Chondrocyte (in vitro differentiated cells): ENCODE results near the gene TGM5. TPM values are rescaled to one million over a fixed set of nuclear protein-coding genes. Genes with fewer than 3 reads are reported as not detected.

ENCODE experiments used
- DNase-seq: peaks from one replicate; pipeline ENCODE4 v3.0.0; 2021; ENCODE audit warnings: mixed read lengths, low spot score
- H3K27ac Mint-ChIP-seq: one replicate; pipeline ENCODE4 v1.8.0; 2021; ENCODE audit warnings: mild to moderate bottlenecking, moderate library complexity, mixed read lengths; ENCODE audit not compliant: unreplicated experiment
- H3K27me3 Mint-ChIP-seq: 2 replicates; pipeline ENCODE4 v1.8.0; 2021; ENCODE audit warnings: low read depth, mixed read lengths
- H3K36me3 Mint-ChIP-seq: 2 replicates; pipeline ENCODE4 v1.8.0; 2021; ENCODE audit warnings: low read depth, mixed read lengths
- H3K4me1 Mint-ChIP-seq: 2 replicates; pipeline ENCODE4 v1.8.0; 2021; ENCODE audit warnings: low read depth, mild to moderate bottlenecking, mixed read lengths
- H3K4me3 Mint-ChIP-seq: one replicate; pipeline ENCODE4 v1.8.0; 2021; ENCODE audit warnings: mild to moderate bottlenecking, moderate library complexity, mixed read lengths; ENCODE audit not compliant: unreplicated experiment
- H3K9me3 Mint-ChIP-seq: 2 replicates; pipeline ENCODE4 v1.8.0; 2021; ENCODE audit warnings: low read depth, mixed read lengths
- total RNA-seq: library from RNA; stranded (reverse); gene quantifications from 3 replicates; pipeline ENCODE4 v1.2.1, GENCODE V29; 2021
- TF ChIP-seq, protein P1 (sequence below): fragments of 200-600 bp; sonication (generic); IDR thresholded peaks from 2 replicates; pipeline ENCODE4 v1.5.0; 2021; ENCODE audit warnings: antibody characterized with exemption, mild to moderate bottlenecking, moderate library complexity

The TGM5 gene
- total RNA-seq, 1 donor from 2014 or later = not detected

DNA sequence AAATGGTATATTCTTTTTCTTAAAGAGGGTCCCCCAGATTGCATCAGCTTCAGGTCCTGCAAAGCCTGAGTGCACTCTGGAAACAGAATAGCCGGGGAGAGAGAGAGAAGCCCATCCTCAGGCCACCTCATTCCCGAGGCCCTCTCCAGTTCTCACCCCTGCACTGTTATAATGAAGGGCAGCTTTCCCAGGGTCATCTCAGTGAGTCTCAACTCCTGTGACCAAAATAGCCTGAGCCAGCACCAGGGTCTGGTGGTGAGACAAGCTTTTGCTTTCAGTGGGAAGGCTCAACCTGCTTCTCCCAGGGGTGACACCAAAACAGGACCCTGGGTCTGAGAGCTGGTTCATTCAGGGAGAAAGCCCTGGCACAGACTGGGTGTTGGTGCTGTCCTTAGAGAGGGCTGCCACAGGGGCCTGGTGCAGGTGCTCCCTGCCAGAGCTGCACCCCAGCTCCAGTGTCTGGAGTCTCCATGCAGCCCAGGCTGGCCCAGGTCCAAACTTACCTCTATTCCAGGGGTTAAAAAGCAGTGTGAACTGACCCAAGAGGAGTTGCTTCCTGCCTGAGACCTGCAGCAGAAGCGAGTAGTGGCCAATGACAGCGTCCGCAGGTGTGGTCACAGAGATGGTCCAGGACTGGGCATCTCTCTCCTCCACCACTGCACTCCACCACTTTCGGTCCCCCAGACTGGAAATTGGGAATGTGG, 52.0 kb downstream of the TGM5 start:
- Mint-ChIP-seq H3K27me3 (peaks cover 18% of the 10 kb centered on the region), H3K27ac (no peak overlapping the region), H3K36me3 (no peaks in the 10 kb centered on the region), H3K4me1 (peaks cover 4% of the 10 kb centered on the region), H3K9me3 (no peaks in the 10 kb centered on the region), H3K4me3 (no peak overlapping the region)
- DNase-seq = no peak
- TF ChIP-seq, protein P1, sequence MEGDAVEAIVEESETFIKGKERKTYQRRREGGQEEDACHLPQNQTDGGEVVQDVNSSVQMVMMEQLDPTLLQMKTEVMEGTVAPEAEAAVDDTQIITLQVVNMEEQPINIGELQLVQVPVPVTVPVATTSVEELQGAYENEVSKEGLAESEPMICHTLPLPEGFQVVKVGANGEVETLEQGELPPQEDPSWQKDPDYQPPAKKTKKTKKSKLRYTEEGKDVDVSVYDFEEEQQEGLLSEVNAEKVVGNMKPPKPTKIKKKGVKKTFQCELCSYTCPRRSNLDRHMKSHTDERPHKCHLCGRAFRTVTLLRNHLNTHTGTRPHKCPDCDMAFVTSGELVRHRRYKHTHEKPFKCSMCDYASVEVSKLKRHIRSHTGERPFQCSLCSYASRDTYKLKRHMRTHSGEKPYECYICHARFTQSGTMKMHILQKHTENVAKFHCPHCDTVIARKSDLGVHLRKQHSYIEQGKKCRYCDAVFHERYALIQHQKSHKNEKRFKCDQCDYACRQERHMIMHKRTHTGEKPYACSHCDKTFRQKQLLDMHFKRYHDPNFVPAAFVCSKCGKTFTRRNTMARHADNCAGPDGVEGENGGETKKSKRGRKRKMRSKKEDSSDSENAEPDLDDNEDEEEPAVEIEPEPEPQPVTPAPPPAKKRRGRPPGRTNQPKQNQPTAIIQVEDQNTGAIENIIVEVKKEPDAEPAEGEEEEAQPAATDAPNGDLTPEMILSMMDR = no peak

DNA sequence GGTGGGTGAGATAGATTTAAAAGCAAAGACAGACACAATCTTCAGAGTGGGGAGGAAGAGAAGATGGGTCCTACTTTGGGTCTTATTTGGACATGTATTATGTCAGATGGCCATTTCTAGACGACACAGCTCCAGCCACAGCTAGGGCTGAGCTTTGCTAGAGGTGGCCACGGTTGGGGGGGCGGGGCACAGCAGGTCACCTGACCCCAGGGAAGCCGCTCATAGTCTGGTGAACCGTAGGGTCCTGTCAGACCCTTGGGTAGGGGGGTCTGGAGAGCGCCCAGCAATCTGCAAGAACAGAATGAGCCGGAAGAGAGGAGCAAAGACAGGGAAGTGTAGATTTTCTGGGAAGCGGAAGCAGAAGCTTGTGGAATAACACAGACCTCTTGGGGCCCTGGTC, 52.6 kb downstream of the TGM5 start:
- TF ChIP-seq, protein P1 = no peak
- H3K36me3 Mint-ChIP-seq = no peaks in the 10 kb centered on the region
- H3K27ac Mint-ChIP-seq = no peak overlapping the region

DNA sequence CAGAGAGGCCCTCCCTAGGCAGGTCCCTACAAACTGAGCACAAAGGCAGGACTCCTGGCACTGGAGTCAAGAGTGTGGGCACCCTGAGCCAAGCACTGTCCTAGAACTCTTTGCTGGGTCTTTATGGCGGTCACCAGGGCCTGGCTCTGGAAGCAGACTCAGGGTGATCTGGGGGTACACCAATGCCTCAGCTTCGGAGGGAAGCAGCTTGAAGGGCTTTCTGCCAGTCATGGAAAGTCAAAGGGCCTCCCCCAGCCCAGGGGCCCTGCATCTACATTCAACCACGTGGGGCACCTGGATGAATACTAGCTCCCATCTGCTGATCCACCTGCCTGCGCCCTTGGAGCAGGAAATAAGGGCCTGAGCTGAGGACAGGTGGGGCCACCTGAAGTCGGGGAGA, 53.3 kb downstream of the TGM5 start:
- TF ChIP-seq, protein P1 = no peak
- no peak for DNase-seq
- Mint-ChIP-seq H3K27ac (no peak overlapping the region), H3K27me3 (peaks cover 28% of the 10 kb centered on the region), H3K9me3 (no peaks in the 10 kb centered on the region), H3K36me3 (no peaks in the 10 kb centered on the region), H3K4me1 (no peaks in the 10 kb centered on the region), H3K4me3 (no peak overlapping the region)

More for the DNA sequence above, 52.6 kb downstream of the TGM5 start:
- Mint-ChIP-seq H3K4me1 (no peaks in the 10 kb centered on the region), H3K4me3 (no peak overlapping the region), H3K27me3 (peaks cover 23% of the 10 kb centered on the region), H3K9me3 (no peaks in the 10 kb centered on the region)
- DNase-seq = no peak

DNA sequence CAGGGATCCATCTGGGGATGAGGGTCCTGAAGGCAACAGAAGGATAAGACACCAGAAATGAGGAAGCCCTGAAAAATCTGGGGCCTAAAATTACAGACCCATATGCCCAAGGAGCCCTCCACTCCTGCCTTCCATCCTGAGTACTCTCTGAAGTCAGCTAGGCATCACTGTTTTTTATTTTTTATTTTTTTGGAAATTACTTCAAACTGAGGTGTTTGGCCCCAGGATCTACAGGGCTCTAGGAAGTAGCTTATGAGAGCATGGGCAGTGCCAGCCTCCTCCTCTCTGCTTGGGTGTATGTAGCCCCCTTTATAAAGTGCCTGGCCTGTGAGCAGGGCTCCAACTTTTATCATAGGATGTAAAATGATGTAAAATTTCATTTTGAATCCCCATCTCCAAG, 53.8 kb downstream of the TGM5 start:
- peaks cover 29% of the 10 kb centered on the region for H3K27me3 Mint-ChIP-seq
- H3K36me3 Mint-ChIP-seq = no peaks in the 10 kb centered on the region
- TF ChIP-seq, protein P1 = no peak
- H3K4me1 Mint-ChIP-seq = no peaks in the 10 kb centered on the region
- no peak overlapping the region for H3K4me3 Mint-ChIP-seq
- DNase-seq = no peak
- H3K27ac Mint-ChIP-seq = no peak overlapping the region
- no peaks in the 10 kb centered on the region for H3K9me3 Mint-ChIP-seq

DNA sequence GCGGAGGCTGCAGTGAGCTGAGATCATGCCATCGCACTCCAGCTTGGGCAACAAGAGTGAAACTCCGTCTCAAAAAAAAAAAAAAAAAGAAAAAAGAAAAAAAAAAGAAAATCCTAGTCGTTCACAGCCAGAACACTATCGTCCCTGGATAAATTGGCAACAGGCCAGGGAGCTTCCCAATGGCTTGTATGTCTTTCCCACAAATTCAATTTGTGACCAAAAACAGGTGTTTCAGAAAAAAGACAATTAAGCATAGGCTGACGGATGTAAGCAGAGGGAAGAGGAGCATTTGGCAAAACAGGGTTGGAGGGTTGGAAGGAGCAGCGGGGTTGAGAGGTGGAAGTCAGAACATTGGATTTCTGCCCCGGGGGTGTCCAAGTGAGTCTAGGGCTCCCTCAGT, 54.4 kb downstream of the TGM5 start:
- Mint-ChIP-seq H3K27ac (no peak overlapping the region), H3K27me3 (peaks cover 33% of the 10 kb centered on the region), H3K9me3 (no peaks in the 10 kb centered on the region), H3K4me1 (no peaks in the 10 kb centered on the region), H3K36me3 (no peaks in the 10 kb centered on the region), H3K4me3 (no peak overlapping the region)
- TF ChIP-seq, protein P1 = no peak
- no peak for DNase-seq
